HFF-Myc (cell line): Measurements from ENCODE around the gene RPL15.
"Not testable (repeated sequence)": the region's sequence is repeated elsewhere in the genome, so short reads cannot be mapped to it uniquely, and the experiment has no call there.

Experiments
- DNase-seq: peaks from one replicate; pipeline ENCODE4 v3.0.0-alpha.2; 2011; ENCODE audit warnings: low read depth; ENCODE audit errors: extremely low read depth
- H3K4me3 ChIP-seq: replicated peaks from 2 replicates; pipeline ENCODE4 v1.5.1; 2011; ENCODE audit warnings: low read depth, mild to moderate bottlenecking, control low read depth, low read length
- CTCF ChIP-seq: IDR thresholded peaks from 2 replicates; pipeline ENCODE4 v1.5.1; 2012; ENCODE audit warnings: mild to moderate bottlenecking, low read depth, low read length, control low read depth; ENCODE audit errors: missing control alignments

RPL15 gene

GRCh38 chr3:23913182-23913581 is 3.8 kb upstream of the RPL15 start:
- no peak overlapping the region for H3K4me3 ChIP-seq
- DNase-seq: no peak
- no peak for TF ChIP-seq CTCF

GRCh38 chr3:23913873-23914743 is 2.8 kb upstream of the RPL15 start:
- no peak for DNase-seq
- no peak for TF ChIP-seq CTCF
- no peak overlapping the region for H3K4me3 ChIP-seq

- DNase-seq: no peak
- no peak for TF ChIP-seq CTCF
- peak overlapping the region; percentile 93 for H3K4me3 ChIP-seq
Observed at GRCh38 chr3:23915537-23916108, 1.3 kb upstream of the RPL15 start.

GRCh38 chr3:23916152-23916885 is 613 bp upstream of the RPL15 start:
- DNase-seq: no peak
- TF ChIP-seq CTCF: no peak
- peak overlapping the region; percentile 93 for H3K4me3 ChIP-seq

- peak overlapping the region; percentile 93 for H3K4me3 ChIP-seq
- not testable (repeated sequence) for DNase-seq
Observed at GRCh38 chr3:23917679-23918303, 859 bp downstream of the RPL15 start.

- not testable (repeated sequence) for DNase-seq
- peak overlapping the region; percentile 93 for H3K4me3 ChIP-seq
Observed at GRCh38 chr3:23918331-23918730, 1.4 kb downstream of the RPL15 start.

- peak overlapping the region; percentile 93 for H3K4me3 ChIP-seq
- no peak for DNase-seq
- no peak for TF ChIP-seq CTCF
Observed at GRCh38 chr3:23919628-23920027, 2.7 kb downstream of the RPL15 start.
